TTC549 (cell line): ENCODE results near the gene JRKL.
"Not testable (repeated sequence)": the region's sequence is repeated elsewhere in the genome, so short reads cannot be mapped to it uniquely, and the experiment has no call there.

Source experiments
- FAIRE-seq: peaks from 2 replicates; lab custom pipeline; 2012; peaks lifted over from hg19 to GRCh38; lab: Jason Lieb, UNC

The JRKL gene

DNA sequence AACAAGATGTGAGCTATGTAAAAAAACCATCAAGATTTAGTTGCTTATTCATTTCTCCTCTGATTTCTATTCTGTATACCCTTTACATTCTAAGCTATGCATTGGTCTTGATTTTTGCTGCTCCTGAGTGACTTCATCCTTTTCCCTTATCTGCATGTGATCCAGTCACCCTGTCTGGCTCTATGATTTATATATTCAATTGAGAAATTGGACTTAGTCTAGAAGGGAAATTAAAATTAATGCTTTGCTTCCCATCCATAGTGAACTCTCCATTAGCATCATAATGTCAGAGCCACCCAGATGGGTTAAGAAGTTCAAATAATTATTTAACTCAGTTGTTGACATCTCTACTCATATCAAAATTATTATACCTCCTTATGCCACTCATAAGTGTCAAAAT, 5.0 kb downstream of the JRKL start:
- FAIRE-seq: no peak

- no peak for FAIRE-seq
These were observed 6.8 kb downstream of the JRKL start for GRCh38 chr11:96396637-96397036.

DNA sequence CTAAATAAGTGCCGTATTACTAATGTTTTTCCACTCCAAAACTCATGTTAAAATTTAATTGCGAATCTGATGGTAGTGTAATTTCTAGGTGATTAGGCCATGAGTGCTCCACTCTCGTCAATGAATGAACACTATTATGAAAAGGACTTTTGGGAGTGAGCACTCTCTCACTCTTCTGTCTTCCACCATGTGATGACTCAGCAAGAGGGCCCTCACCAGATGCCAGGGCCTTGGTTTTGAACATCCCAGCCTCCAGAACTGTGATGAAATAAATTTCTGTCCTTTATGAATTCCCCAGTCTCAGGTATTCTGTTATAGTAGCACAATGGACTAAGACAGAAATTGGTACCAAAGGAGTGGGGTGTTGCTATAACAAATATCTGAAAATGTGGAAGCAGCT, 8.1 kb downstream of the JRKL start:
- FAIRE-seq: no peak

DNA sequence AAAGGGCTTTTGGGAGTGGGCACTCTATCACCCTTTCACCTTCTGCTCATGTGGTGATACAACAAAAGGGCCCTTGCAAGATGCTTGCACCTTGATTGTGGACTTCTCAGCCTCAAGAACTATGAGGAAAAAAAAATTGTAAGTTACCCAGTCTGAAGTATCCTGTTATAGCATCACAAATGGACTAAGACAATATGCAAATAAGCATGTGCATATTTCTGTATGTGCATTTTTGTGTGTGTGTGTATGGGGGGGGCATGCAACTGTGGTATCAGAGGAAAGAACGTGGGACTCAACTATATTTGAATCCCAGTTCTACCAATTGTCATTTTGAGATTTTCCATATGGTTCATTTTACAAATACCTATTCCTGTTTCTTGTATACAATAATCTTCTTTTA, 10.9 kb downstream of the JRKL start:
- no peak for FAIRE-seq

DNA sequence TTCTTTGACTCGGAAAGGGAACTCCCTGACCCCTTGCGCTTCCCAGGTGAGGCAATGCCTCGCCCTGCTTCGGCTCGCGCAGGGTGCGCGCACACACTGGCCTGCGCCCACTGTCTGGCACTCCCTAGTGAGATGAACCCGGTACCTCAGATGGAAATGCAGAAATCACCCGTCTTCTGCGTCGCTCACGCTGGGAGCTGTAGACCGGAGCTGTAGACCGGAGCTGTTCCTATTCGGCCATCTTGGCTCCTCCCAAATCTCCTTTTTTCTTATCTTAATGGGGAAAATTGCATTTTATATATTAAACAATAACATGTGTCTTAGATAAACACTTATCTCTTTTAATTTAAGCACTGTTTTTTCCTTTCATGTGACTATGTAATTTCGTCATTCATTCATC, 21.6 kb downstream of the JRKL start:
- FAIRE-seq: not testable (repeated sequence)

- FAIRE-seq: no peak
These were observed 23.1 kb downstream of the JRKL start for GRCh38 chr11:96412761-96413381.

DNA sequence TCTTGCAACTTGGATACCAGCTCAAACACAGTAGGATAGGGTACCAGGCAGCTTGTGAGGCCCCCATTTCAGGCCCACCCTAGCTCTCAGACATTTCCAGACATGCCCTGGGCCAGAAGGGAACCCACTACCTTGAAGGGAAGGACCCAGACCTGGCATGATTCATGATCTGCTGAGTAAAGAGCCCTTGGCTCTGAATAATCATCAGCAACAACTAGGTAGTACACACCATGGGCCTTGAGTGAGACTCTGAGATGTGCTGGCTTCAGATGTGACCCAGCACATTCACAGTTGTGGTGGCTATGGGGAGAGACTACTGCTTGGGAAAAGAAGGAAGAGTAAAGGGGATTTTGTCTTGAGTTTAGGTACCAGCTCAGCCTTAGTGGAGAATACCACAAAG, 23.6 kb downstream of the JRKL start:
- FAIRE-seq: no peak

DNA sequence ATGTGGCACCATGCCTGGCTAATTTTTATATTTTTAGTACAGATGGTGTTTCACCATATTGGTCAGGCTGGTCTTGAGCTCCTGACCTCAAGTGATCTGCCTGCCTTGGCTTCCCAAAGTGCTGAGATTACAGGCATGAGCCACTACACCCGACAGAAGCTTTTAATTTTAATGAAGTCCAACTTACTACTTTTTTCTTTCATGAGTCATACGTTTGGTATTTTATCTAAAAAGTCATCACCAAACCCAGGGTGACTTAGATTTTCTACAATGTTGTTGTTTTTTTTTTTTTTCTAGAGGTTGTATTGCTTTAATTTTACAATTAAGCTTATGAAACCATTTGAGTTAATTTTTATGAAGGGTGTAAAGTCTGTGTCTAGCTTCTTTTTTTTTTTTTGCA, 34.9 kb downstream of the JRKL start:
- no peak for FAIRE-seq

DNA sequence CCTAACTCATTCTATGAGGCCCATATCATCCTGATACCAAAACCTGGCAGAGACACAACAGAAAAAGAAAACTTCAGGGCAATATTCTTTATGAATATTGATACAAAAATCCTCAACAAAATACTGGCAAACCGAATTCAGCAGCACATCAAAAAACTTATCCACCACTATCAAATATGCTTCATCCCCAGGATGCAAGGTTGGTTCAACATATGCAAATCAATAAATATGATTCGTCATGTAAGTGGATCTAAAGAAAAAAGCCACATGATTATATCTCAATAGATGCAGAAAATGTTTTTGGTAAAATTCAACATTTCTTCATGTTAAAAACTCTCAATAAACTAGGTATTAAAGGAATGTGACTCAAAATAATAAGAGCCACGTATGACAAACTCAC, 40.9 kb downstream of the JRKL start:
- FAIRE-seq: no peak

GRCh38 chr11:96432654-96433053, 42.8 kb downstream of the JRKL start:
- not testable (repeated sequence) for FAIRE-seq
